GM12891 (cell line): ENCODE results near the gene TATDN2.

Experiments
- POLR2A ChIP-seq: IDR thresholded peaks from 2 replicates; pipeline ENCODE4 v1.6.1; 2011; ENCODE audit warnings: low read depth, low read length, control low read depth
- POLR2AphosphoS5 ChIP-seq: IDR thresholded peaks from 2 replicates; pipeline ENCODE4 v1.6.1; 2011; ENCODE audit warnings: low read depth, low read length, control low read depth

DNA sequence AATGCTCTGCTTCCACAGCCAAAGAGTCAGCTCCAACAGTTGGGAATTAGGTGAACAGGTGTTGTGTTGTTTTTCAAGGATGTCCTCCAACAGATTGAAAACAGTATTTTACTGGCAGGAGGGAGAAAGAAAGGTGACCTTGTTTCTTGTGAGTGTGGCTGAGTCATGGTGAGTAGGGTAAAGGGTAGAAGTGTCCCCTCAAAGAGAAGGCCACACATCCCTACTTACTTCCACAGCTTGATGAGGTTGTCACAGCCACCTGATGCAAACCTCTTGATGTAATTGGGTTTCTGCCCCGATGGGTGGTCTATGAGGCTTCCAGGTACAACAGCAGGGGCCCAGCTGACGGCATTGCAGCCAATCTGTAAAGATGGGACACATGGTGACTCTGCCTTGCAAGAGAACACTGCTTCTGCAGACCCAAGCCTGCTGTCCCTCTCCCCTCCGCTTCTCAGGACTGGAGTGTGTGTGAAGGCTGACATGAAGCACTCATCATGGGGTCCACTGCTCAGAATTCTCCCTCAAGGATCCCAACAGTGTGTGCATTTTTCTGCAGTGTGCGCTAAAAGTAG, 57.2 kb downstream of the TATDN2 start:
- TF ChIP-seq POLR2A (peak; percentile 12; the same call in 1 of the 2 replicates), POLR2AphosphoS5 (no peak)
